Activated naive CD4-positive, alpha-beta T cell treated with anti-CD3 and anti-CD28 coated beads for 36 hours (primary cell): ENCODE measurements around the gene USP21. TPM values are rescaled to one million over a fixed set of nuclear protein-coding genes. Genes with fewer than 3 reads are reported as not detected.

Experiments
- CTCF ChIA-PET: fragments of 350-600 bp; sonication (Branson Sonifier 250); formaldehyde crosslinking; loops from one replicate; lab custom pipeline; 2021; ENCODE audit warnings: antibody characterized with exemption; lab: Charles Lee
- DNase-seq: peaks from one replicate; pipeline ENCODE4 v3.0.0-alpha.2; 2020
- H3K27ac Mint-ChIP-seq: one replicate; pipeline ENCODE4 v1.8.0; 2021; ENCODE audit warnings: mild to moderate bottlenecking, mixed read lengths
- H3K27me3 Mint-ChIP-seq: one replicate; pipeline ENCODE4 v1.8.0; 2021; ENCODE audit warnings: low read depth, mixed read lengths
- H3K36me3 Mint-ChIP-seq: one replicate; pipeline ENCODE4 v1.8.0; 2021; ENCODE audit warnings: low read depth, mixed read lengths
- H3K4me1 Mint-ChIP-seq: one replicate; pipeline ENCODE4 v1.8.0; 2021; ENCODE audit warnings: low read depth, mixed read lengths
- H3K4me3 Mint-ChIP-seq: one replicate; pipeline ENCODE4 v1.8.0; 2021; ENCODE audit warnings: mild to moderate bottlenecking, moderate library complexity, mixed read lengths
- H3K9me3 Mint-ChIP-seq: one replicate; pipeline ENCODE4 v1.8.0; 2021; ENCODE audit warnings: mixed read lengths
- intact Hi-C: fragments of 100-400 bp; cut with micrococcal nuclease; formaldehyde crosslinking; loops from one replicate; pipeline ENCODE4 v1.15.1; 2023
- total RNA-seq, 2 experiments: library from RNA; stranded (reverse); gene quantifications; one replicate each; pipeline ENCODE4 v1.2.3, GENCODE V29; 2021

The USP21 gene
- total RNA-seq, 2 experiments from 2014 or later = 35.7 to 36.1 TPM

DNA sequence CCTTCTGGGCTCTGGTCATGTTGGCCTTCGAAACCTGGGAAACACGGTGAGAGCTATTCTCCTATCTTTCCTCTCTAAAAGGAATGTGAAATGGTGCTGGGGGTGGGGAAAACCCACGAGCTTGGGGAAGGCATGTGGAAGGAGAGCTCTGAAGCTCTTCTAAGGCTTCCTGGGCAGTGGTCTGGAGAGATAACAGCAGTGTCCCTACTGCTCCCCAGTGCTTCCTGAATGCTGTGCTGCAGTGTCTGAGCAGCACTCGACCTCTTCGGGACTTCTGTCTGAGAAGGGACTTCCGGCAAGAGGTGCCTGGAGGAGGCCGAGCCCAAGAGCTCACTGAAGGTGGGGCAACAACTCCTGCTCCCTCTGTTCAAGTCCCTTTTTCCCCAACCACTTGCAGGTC is 2.8 kb downstream of the USP21 start:
- Mint-ChIP-seq H3K4me3 (no peak overlapping the region), H3K36me3 (peaks cover 19% of the 10 kb centered on the region), H3K4me1 (peaks cover 58% of the 10 kb centered on the region), H3K27me3 (no peaks in the 10 kb centered on the region), H3K27ac (no peak overlapping the region), H3K9me3 (no peaks in the 10 kb centered on the region)
- intact Hi-C loops = no loop called here
- DNase-seq = no peak
- CTCF ChIA-PET = interaction anchor here (0.5 to 1.3 kb wide), 6 partner anchors 9 to 227 kb away, joined by 3 to 4 read pairs (median 3); no protein-coding TSS in a partner anchor

DNA sequence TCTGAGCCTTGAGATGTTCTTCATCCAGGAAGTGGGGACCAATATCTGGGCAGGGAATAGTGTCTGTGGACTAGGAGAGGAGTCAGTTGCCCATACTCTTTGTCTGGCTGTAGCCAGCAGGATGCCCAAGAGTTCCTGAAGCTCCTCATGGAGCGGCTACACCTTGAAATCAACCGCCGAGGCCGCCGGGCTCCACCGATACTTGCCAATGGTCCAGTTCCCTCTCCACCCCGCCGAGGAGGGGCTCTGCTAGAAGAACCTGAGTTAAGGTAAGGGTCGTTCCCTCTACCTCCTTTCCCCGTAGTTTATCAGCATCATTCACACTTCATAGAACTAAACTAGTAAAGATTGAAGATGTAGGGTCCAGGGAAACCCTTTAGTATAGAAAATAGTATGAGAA is 3.5 kb downstream of the USP21 start:
- H3K36me3 Mint-ChIP-seq = peaks cover 19% of the 10 kb centered on the region
- no peak overlapping the region for H3K27ac Mint-ChIP-seq

DNA sequence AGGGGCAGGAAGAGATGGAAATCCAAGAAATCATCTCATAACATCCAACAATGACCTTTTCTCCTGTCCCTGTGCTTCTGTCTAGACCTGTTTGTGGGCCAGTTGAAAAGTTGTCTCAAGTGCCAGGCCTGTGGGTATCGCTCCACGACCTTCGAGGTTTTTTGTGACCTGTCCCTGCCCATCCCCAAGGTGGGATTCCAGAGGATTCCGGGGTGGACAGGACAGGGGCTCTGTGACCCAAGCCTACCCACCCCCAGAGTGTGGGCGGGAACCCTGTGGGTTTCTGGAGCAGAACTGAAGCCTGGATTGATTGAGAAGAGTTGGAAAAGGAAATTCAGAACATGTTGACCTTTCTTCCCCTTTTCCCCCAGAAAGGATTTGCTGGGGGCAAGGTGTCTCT is 4.5 kb downstream of the USP21 start:
- Mint-ChIP-seq H3K4me3 (no peak overlapping the region), H3K36me3 (peaks cover 17% of the 10 kb centered on the region), H3K27ac (no peak overlapping the region), H3K4me1 (peaks cover 63% of the 10 kb centered on the region), H3K27me3 (no peaks in the 10 kb centered on the region), H3K9me3 (no peaks in the 10 kb centered on the region)
- CTCF ChIA-PET = interaction anchor here (3.4 kb wide), 1 partner anchor 13 kb away, joined by 20 read pairs; the partner anchor contains the start of gene B4GALT3
- intact Hi-C loops = no loop called here
- DNase-seq = no peak

More for the DNA sequence above, 3.5 kb downstream of the USP21 start:
- no peaks in the 10 kb centered on the region for H3K9me3 Mint-ChIP-seq
- H3K4me1 Mint-ChIP-seq = peaks cover 64% of the 10 kb centered on the region
- CTCF ChIA-PET = interaction anchor here (1.3 kb wide), 2 partner anchors 14 to 22 kb away, joined by 3 to 4 read pairs; no protein-coding TSS in a partner anchor
- intact Hi-C loops = no loop called here
- H3K27me3 Mint-ChIP-seq = no peaks in the 10 kb centered on the region
- no peak for DNase-seq
- no peak overlapping the region for H3K4me3 Mint-ChIP-seq

DNA sequence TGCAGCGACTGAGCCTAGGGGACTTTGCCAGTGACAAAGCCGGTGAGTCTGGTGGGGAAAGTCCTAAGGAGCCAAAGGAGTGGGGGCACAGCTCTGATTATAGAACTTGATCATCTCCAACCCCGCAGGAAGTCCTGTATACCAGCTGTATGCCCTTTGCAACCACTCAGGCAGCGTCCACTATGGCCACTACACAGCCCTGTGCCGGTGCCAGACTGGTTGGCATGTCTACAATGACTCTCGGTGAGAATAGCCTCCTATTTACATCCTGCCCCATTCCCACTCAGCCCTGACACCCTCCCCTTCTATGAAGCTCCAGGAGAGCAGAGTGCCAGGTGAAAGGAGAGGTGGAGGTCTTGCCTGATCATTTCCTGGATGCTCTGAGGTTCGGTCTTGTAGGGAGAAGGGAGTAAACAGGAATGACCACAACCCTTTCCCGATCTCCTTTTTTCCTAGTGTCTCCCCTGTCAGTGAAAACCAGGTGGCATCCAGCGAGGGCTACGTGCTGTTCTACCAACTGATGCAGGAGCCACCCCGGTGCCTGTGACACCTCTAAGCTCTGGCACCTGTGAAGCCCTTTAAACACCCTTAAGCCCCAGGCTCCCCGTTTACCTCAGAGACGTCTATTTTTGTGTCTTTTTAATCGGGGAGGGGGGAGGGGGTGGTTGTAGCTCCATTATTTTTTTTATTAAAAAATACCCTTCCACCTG is 5.8 kb downstream of the USP21 start:
- Mint-ChIP-seq H3K36me3 (peaks cover 17% of the 10 kb centered on the region), H3K27ac (no peak overlapping the region), H3K9me3 (no peaks in the 10 kb centered on the region), H3K4me1 (peaks cover 59% of the 10 kb centered on the region), H3K27me3 (no peaks in the 10 kb centered on the region), H3K4me3 (no peak overlapping the region)
- DNase-seq = no peak
- intact Hi-C loops = loop anchor here (5.0 kb wide), 1 partner anchor 217 kb away; no protein-coding TSS in a partner anchor
- CTCF ChIA-PET = interaction anchor here (0.6 to 3.8 kb wide), 18 partner anchors 7 to 217 kb away, joined by 3 to 22 read pairs (median 8); partner anchors contain the start of genes B4GALT3, DEDD, NDUFS2 and TOMM40L

DNA sequence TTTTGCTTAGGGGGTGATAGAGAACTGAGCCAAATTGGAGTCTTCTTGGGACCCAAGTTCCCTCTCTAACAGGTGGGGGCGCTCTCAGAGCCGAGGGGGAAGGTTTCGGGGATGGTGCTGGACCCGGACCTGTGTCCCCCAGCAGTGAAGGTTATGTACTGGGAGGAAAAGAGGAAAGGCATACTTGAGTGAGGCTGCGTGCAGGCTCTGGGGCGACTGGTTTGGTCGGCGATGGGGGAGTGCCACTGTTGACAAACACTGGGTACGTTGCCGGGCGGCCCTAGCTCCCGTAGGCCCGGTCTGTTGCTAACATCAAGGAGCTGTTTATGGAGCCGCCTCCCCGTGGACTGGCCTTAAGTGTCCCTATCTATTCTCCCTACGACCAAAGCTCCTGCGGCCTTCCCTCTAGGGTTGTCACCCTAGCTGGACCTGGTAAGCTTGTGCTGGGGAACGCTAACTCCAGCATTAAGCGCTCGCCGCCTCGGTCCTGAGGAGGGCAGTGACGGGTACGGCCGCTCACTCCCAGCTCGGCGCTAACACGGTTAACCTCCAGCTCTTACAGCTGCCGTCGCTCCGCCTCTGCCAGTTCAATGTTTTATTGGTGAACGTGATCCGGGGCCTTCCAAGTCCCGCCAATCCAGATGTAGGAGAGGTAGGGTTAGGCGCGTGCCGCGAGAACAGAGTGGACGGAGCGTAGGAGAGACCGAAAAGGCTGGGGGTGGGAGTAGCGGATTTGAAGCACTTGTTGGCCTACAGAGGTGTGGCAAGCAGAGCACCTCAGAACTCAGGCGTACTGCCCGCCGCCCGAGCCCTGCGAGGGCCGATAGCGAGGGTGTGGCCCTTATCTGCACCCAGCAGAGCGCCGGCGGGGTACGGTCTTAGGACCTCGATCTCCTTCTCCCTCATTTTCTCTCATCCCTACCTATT is 6.7 kb downstream of the USP21 start, which contains the start of gene PPOX:
Gene PPOX, plus strand, starts transcription at position 685 of the 927 bp plus-strand sequence. CDS start 422 bp downstream, outside the sequence.
- Mint-ChIP-seq H3K4me3 (peak within 1 kb of the TSS; percentile 87), H3K9me3 (no peaks in the 10 kb centered on the region), H3K4me1 (peaks cover 49% of the 10 kb centered on the region), H3K36me3 (peaks cover 17% of the 10 kb centered on the region), H3K27me3 (no peaks in the 10 kb centered on the region), H3K27ac (peak within 1 kb of the TSS; percentile 87)
- intact Hi-C loops = loop anchor here (1.0 to 5.0 kb wide), 7 partner anchors 11 to 216 kb away; partner anchors contain the start of genes B4GALT3, DEDD and NDUFS2
- CTCF ChIA-PET = interaction anchor here (0.6 to 3.8 kb wide), 27 partner anchors 8 to 216 kb away, joined by 3 to 22 read pairs (median 4); partner anchors contain the start of genes B4GALT3, DEDD, NDUFS2 and TOMM40L
- peak; percentile 97 for DNase-seq

DNA sequence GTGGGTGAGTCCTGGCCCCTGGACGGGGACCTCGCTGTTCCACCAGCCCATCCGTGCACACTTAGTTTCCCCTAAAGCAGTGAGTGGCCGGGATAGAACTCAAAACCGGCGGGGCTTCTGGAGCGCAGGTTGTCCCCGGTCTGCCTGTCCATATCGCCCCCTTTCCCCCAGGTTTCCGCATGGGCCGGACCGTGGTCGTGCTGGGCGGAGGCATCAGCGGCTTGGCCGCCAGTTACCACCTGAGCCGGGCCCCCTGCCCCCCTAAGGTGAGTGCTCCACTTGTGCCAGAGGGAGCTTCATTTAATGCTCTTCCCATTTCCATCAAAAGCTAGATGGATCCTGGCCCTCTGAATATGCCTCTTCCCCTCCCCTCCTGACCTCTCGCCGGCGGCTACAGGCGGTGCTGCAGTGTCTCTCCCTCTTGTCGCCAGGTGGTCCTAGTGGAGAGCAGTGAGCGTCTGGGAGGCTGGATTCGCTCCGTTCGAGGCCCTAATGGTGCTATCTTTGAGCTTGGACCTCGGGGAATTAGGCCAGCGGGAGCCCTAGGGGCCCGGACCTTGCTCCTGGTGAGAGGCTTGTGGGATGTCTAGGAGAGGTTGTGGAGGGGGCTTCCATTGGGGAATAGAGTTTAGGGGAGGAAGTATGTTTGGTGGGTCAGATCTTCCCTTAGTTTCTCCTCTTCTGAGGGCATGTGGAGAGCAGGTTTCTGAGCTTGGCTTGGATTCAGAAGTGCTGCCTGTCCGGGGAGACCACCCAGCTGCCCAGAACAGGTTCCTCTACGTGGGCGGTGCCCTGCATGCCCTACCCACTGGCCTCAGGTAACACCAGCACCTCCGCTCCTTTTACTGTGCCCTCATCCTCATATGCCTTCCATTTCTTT is 7.6 kb downstream of the USP21 start:
- Mint-ChIP-seq H3K4me1 (peaks cover 43% of the 10 kb centered on the region), H3K36me3 (peaks cover 17% of the 10 kb centered on the region), H3K4me3 (peak overlapping the region; percentile 87), H3K9me3 (no peaks in the 10 kb centered on the region), H3K27me3 (no peaks in the 10 kb centered on the region), H3K27ac (peak overlapping the region; percentile 87)
- DNase-seq = no peak
- intact Hi-C loops = loop anchor here (1.0 to 5.0 kb wide), 7 partner anchors 10 to 215 kb away; partner anchors contain the start of genes B4GALT3, DEDD and NDUFS2
- CTCF ChIA-PET = interaction anchor here (0.8 to 3.8 kb wide), 15 partner anchors 9 to 216 kb away, joined by 3 to 22 read pairs (median 8); partner anchors contain the start of genes B4GALT3, DEDD, TOMM40L and UFC1

DNA sequence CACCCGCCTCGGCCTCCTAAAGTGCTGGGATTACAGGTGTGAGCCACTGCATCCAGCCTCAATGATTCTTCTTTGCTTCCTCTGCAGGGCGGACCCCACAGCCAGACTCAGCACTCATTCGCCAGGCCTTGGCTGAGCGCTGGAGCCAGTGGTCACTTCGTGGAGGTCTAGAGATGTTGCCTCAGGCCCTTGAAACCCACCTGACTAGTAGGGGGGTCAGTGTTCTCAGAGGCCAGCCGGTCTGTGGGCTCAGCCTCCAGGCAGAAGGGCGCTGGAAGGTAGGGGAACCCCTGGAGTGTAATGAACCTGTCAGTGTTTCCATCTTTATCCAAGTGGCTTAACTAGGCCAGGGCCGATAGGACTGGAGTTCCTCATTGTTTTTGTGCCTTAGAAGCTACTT is 9.6 kb downstream of the USP21 start:
- intact Hi-C loops = loop anchor here (5.0 kb wide), 1 partner anchor 213 kb away; no protein-coding TSS in a partner anchor
- H3K36me3 Mint-ChIP-seq = peaks cover 16% of the 10 kb centered on the region

DNA sequence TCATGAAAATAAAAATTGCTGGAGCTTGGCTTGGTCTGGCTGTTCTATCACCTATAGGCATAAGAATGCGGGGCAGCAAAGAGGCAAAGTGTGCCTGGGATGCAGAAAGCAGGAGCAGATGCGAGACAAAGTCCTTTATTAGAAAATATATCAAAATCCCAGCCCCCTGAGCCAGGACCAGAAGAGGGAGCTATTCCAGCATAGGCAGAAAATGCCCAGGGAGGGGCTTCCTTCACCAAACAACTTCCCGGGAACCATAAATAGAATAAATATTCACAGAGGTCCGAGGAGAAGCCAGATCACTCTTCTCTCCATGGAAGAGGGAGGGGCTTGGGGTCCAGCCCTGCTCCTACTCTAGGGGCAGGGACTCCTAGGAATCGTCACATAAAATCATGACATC is 11.9 kb downstream of the USP21 start:
- intact Hi-C loops = no loop called here
- no peaks in the 10 kb centered on the region for H3K27me3 Mint-ChIP-seq
- peaks cover 41% of the 10 kb centered on the region for H3K4me1 Mint-ChIP-seq
- H3K9me3 Mint-ChIP-seq = no peaks in the 10 kb centered on the region
- peak overlapping the region; percentile 10 for H3K27ac Mint-ChIP-seq
- no peak for DNase-seq
- peaks cover 20% of the 10 kb centered on the region for H3K36me3 Mint-ChIP-seq
- CTCF ChIA-PET = interaction anchor here (1.0 kb wide), 1 partner anchor 9 kb away, joined by 4 read pairs; no protein-coding TSS in a partner anchor
- H3K4me3 Mint-ChIP-seq = no peak overlapping the region

More for the DNA sequence above, 9.6 kb downstream of the USP21 start:
- no peak overlapping the region for H3K27ac Mint-ChIP-seq
- H3K9me3 Mint-ChIP-seq = no peaks in the 10 kb centered on the region
- CTCF ChIA-PET = interaction anchor here (0.6 to 0.8 kb wide), 2 partner anchors 11 to 12 kb away, joined by 3 read pairs; no protein-coding TSS in a partner anchor
- H3K27me3 Mint-ChIP-seq = no peaks in the 10 kb centered on the region
- H3K4me1 Mint-ChIP-seq = peaks cover 34% of the 10 kb centered on the region
- H3K4me3 Mint-ChIP-seq = no peak overlapping the region
- DNase-seq = no peak

DNA sequence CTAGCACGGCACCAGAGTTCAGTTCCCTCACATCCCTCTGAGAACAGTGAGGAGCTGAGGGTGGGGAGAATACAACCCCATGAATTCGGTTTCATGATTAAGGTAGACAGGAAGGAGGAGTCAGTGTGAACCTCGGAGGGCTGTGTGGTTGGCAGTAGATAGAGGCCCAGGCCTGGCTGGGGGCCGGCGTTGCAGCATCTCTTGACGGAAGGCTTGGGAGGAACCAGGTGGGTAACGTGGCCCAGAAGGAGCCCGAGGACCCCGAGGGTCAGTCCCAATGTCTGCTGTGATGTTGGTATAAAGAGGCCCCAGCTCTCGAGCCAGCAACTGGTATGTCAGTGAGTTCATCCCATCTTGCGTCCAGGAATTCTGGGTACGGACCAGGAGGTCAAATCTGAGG is 12.4 kb downstream of the USP21 start:
- Mint-ChIP-seq H3K27me3 (no peaks in the 10 kb centered on the region), H3K36me3 (peaks cover 23% of the 10 kb centered on the region), H3K4me3 (no peak overlapping the region), H3K4me1 (peaks cover 46% of the 10 kb centered on the region), H3K9me3 (no peaks in the 10 kb centered on the region), H3K27ac (no peak overlapping the region)
- CTCF ChIA-PET = interaction anchor here (1.0 to 1.1 kb wide), 2 partner anchors 10 to 55 kb away, joined by 4 to 5 read pairs; partner anchors contain the start of gene TOMM40L
- no peak for DNase-seq
- intact Hi-C loops = no loop called here

DNA sequence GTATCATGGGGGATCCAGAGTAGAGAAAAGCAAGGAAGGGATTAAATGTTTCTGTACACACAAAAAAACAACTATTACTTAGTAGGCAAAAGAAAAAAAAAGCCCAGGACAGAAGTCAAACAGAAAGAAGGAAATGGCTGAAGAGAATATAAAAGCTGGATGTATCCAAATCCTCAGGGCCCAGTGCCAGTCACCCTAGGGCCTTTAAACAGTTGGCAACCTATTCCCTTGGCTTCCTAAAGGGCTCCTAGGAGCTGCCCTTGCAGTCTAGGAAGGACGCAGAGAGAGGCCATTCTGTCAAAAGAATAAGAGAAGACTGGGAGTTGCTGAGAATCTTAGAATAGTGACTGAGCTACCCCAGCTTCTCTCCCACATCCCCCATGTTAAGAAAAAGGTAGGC is 13.0 kb downstream of the USP21 start:
- Mint-ChIP-seq H3K4me1 (peaks cover 40% of the 10 kb centered on the region), H3K36me3 (peaks cover 23% of the 10 kb centered on the region), H3K9me3 (no peaks in the 10 kb centered on the region), H3K27me3 (no peaks in the 10 kb centered on the region), H3K4me3 (no peak overlapping the region), H3K27ac (peak overlapping the region; percentile 43)
- CTCF ChIA-PET = interaction anchor here (1.1 kb wide), 1 partner anchor 54 kb away, joined by 5 read pairs; the partner anchor contains the start of gene TOMM40L
- intact Hi-C loops = no loop called here
- DNase-seq = no peak
